Neural crest cell (in vitro differentiated cells): Measurements from ENCODE around the gene STRAP. TPM values are rescaled to one million over a fixed set of nuclear protein-coding genes. Genes with fewer than 3 reads are reported as not detected.

ENCODE experiments used
- DNase-seq: peaks from one replicate; pipeline ENCODE4 v3.0.0; 2021; ENCODE audit warnings: low read depth, mixed read lengths, low spot score
- H3K27ac Mint-ChIP-seq: one replicate; pipeline ENCODE4 v1.8.0; 2021; ENCODE audit warnings: mild to moderate bottlenecking, mixed read lengths; ENCODE audit not compliant: unreplicated experiment
- H3K27me3 Mint-ChIP-seq: 2 replicates; pipeline ENCODE4 v1.8.0; 2021; ENCODE audit warnings: low read depth, mild to moderate bottlenecking, mixed read lengths
- H3K36me3 Mint-ChIP-seq: 2 replicates; pipeline ENCODE4 v1.8.0; 2021; ENCODE audit warnings: low read depth, mild to moderate bottlenecking, mixed read lengths
- H3K4me1 Mint-ChIP-seq: 2 replicates; pipeline ENCODE4 v1.8.0; 2021; ENCODE audit warnings: mixed read lengths
- H3K4me3 Mint-ChIP-seq: one replicate; pipeline ENCODE4 v1.8.0; 2021; ENCODE audit warnings: mild to moderate bottlenecking, mixed read lengths
- H3K9me3 Mint-ChIP-seq: 2 replicates; pipeline ENCODE4 v1.8.0; 2021; ENCODE audit warnings: mixed read lengths
- CTCF ChIP-seq: fragments of 200-600 bp; sonication (generic); conservative IDR thresholded peaks from 2 replicates; pipeline ENCODE4 v1.5.0; 2021; ENCODE audit warnings: antibody characterized with exemption, mild to moderate bottlenecking
- total RNA-seq: library from RNA; stranded (reverse); gene quantifications from 2 replicates; pipeline ENCODE4 v1.2.1, GENCODE V29; 2021

The STRAP gene
- total RNA-seq, 1 donor from 2014 or later = 191 TPM

- H3K36me3 Mint-ChIP-seq = peaks cover 6% of the 10 kb centered on the region
- no peak overlapping the region for H3K4me3 Mint-ChIP-seq
- H3K27me3 Mint-ChIP-seq = no peaks in the 10 kb centered on the region
- peak; percentile 7 for TF ChIP-seq CTCF
- peaks cover 23% of the 10 kb centered on the region for H3K4me1 Mint-ChIP-seq
- no peak for DNase-seq
- peak overlapping the region; percentile 2 for H3K27ac Mint-ChIP-seq
- H3K9me3 Mint-ChIP-seq = peaks cover 5% of the 10 kb centered on the region
Measured at GRCh38 chr12:15931590-15932053, 49.4 kb downstream of the STRAP start.

GRCh38 chr12:15932327-15932726, 50.1 kb downstream of the STRAP start:
- no peak for DNase-seq
- Mint-ChIP-seq H3K9me3 (peaks cover 5% of the 10 kb centered on the region), H3K36me3 (peaks cover 6% of the 10 kb centered on the region), H3K4me3 (no peak overlapping the region), H3K4me1 (peaks cover 23% of the 10 kb centered on the region), H3K27me3 (no peaks in the 10 kb centered on the region), H3K27ac (no peak overlapping the region)
- no peak for TF ChIP-seq CTCF

GRCh38 chr12:15932971-15933370, 50.8 kb downstream of the STRAP start:
- peaks cover 5% of the 10 kb centered on the region for H3K9me3 Mint-ChIP-seq
- H3K27ac Mint-ChIP-seq = no peak overlapping the region
- TF ChIP-seq CTCF = no peak
- H3K27me3 Mint-ChIP-seq = no peaks in the 10 kb centered on the region
- DNase-seq = no peak
- H3K4me1 Mint-ChIP-seq = peaks cover 21% of the 10 kb centered on the region
- no peak overlapping the region for H3K4me3 Mint-ChIP-seq
- H3K36me3 Mint-ChIP-seq = peaks cover 6% of the 10 kb centered on the region

- Mint-ChIP-seq H3K36me3 (peaks cover 6% of the 10 kb centered on the region), H3K27ac (no peak overlapping the region), H3K4me1 (peaks cover 13% of the 10 kb centered on the region), H3K27me3 (no peaks in the 10 kb centered on the region), H3K4me3 (no peak overlapping the region), H3K9me3 (peaks cover 5% of the 10 kb centered on the region)
- TF ChIP-seq CTCF = no peak
- DNase-seq = no peak
Measured at GRCh38 chr12:15933751-15934150, 51.6 kb downstream of the STRAP start.

GRCh38 chr12:15936751-15937150, 54.6 kb downstream of the STRAP start:
- TF ChIP-seq CTCF = no peak
- Mint-ChIP-seq H3K9me3 (peaks cover 8% of the 10 kb centered on the region), H3K4me3 (no peak overlapping the region), H3K27ac (no peak overlapping the region), H3K27me3 (no peaks in the 10 kb centered on the region), H3K4me1 (peaks cover 4% of the 10 kb centered on the region), H3K36me3 (peaks cover 10% of the 10 kb centered on the region)
- DNase-seq = no peak

GRCh38 chr12:15937902-15938301, 55.7 kb downstream of the STRAP start:
- Mint-ChIP-seq H3K4me1 (peaks cover 4% of the 10 kb centered on the region), H3K9me3 (peaks cover 8% of the 10 kb centered on the region), H3K36me3 (peaks cover 20% of the 10 kb centered on the region), H3K27ac (no peak overlapping the region), H3K27me3 (no peaks in the 10 kb centered on the region), H3K4me3 (no peak overlapping the region)
- no peak for TF ChIP-seq CTCF
- DNase-seq = no peak
